ENCODE measurements around the gene C2orf15.

DNA sequence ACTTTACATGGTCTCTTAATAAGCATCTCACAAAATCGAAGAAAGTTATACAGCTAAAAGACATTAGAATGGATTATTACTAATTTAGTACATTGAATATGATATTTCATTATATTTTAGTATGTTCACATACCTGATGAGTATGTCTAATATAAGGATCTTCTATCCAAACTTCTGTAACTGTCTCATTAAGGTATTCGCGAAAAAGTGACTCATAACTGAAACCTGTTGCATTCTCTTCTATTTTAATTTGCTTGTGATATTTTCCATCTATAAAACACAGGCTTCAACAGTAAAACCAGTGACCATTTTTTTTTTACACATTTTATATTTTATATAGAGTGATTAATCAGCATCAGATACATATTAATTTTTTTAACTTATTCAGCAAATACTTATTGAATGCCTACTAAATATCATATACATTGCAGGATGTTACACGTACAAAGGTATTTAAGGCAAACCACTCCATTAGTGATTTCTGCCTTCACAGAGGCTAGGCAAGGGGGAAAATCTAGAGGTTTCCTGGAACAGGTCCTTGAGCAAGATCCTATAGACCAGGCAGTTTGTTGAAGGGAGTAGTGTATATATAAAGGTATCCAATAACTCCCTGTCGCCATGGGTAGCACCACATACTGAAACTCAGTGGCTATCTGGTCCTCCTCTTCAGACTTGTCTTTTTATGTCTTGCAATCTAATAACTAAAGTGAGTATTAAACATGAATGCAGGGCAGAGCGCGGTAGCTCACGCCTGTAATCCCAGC, 30.1 kb downstream of the C2orf15 start:
- no peak for TF ChIP-seq POLR2A (IDR thresholded peaks at IDR 0.05; ENCODE audit: low read depth, low read length)
- no peak for TF ChIP-seq TAF1 (IDR thresholded peaks at IDR 0.05; ENCODE audit: low read depth, low read length)
- TF ChIP-seq POLR2AphosphoS5 (IDR thresholded peaks at IDR 0.05; ENCODE audit: low read depth, low read length) = no peak
- TF ChIP-seq SPI1 (IDR thresholded peaks at IDR 0.05; ENCODE audit: low read depth, low read length) = no peak
- no peak for TF ChIP-seq POU2F2 (IDR thresholded peaks at IDR 0.05; ENCODE audit: low read depth, low read length)
- no peak for TF ChIP-seq PAX5 (IDR thresholded peaks at IDR 0.05; ENCODE audit: insufficient read depth, low read length, severe bottlenecking)
